ENCODE data around the gene GDF3.
"Not testable (repeated sequence)": the region's sequence is repeated elsewhere in the genome, so short reads cannot be mapped to it uniquely, and the experiment has no call there.

The GDF3 gene

GRCh38 chr12:7675455-7675854 is 20.1 kb downstream of the GDF3 start:
- not testable (repeated sequence) for H3K4me3 ChIP-seq (ENCODE audit: low read depth, low read length); DNase-seq (ENCODE audit: low read depth)

- H3K4me3 ChIP-seq (ENCODE audit: low read depth, low read length): no peak overlapping the region
- DNase-seq (ENCODE audit: low read depth): no peak
Observed at GRCh38 chr12:7668171-7668570, 27.4 kb downstream of the GDF3 start.

GRCh38 chr12:7667125-7667524 is 28.4 kb downstream of the GDF3 start:
- H3K4me3 ChIP-seq (ENCODE audit: low read depth, low read length): no peak overlapping the region
- DNase-seq (ENCODE audit: low read depth): no peak

- no peak for DNase-seq (ENCODE audit: low read depth)
- no peak overlapping the region for H3K4me3 ChIP-seq (ENCODE audit: low read depth, low read length)
Observed at GRCh38 chr12:7666595-7666994, 29.0 kb downstream of the GDF3 start.

- no peak overlapping the region for H3K4me3 ChIP-seq (ENCODE audit: low read depth, low read length)
- no peak for DNase-seq (ENCODE audit: low read depth)
Observed at GRCh38 chr12:7661741-7662140, 33.8 kb downstream of the GDF3 start.

- no peak for DNase-seq (ENCODE audit: low read depth)
- H3K4me3 ChIP-seq (ENCODE audit: low read depth, low read length): no peak overlapping the region
Observed at GRCh38 chr12:7656121-7656520, 39.5 kb downstream of the GDF3 start.

- no peak overlapping the region for H3K4me3 ChIP-seq (ENCODE audit: low read depth, low read length)
- DNase-seq (ENCODE audit: low read depth): no peak
Observed at GRCh38 chr12:7650091-7650490, 45.5 kb downstream of the GDF3 start.

GRCh38 chr12:7647071-7647470 is 48.5 kb downstream of the GDF3 start:
- no peak for DNase-seq (ENCODE audit: low read depth)
- H3K4me3 ChIP-seq (ENCODE audit: low read depth, low read length): no peak overlapping the region

- DNase-seq (ENCODE audit: low read depth): no peak
- no peak overlapping the region for H3K4me3 ChIP-seq (ENCODE audit: low read depth, low read length)
Observed at GRCh38 chr12:7646178-7646475, 49.4 kb downstream of the GDF3 start.

GRCh38 chr12:7645395-7646177 is 50.0 kb downstream of the GDF3 start:
- H3K4me3 ChIP-seq (ENCODE audit: low read depth, low read length): no peak overlapping the region
- DNase-seq (ENCODE audit: low read depth): no peak

GRCh38 chr12:7642876-7643309 is 52.7 kb downstream of the GDF3 start:
- no peak overlapping the region for H3K4me3 ChIP-seq (ENCODE audit: low read depth, low read length)
- DNase-seq (ENCODE audit: low read depth): no peak

GRCh38 chr12:7642287-7642686 is 53.3 kb downstream of the GDF3 start:
- DNase-seq (ENCODE audit: low read depth): no peak
- H3K4me3 ChIP-seq (ENCODE audit: low read depth, low read length): no peak overlapping the region

- H3K4me3 ChIP-seq (ENCODE audit: low read depth, low read length): peak overlapping the region; percentile 15
- DNase-seq (ENCODE audit: low read depth): not testable (repeated sequence)
Observed at GRCh38 chr12:7640123-7640995, 55.2 kb downstream of the GDF3 start.

All from skeletal muscle cell (primary cell).